OCI-LY3 (cell line): Measurements from ENCODE around the gene RPUSD4.

Experiments used
- CTCF ChIP-seq: fragments of 200-600, 300-600 bp; sonication (generic); IDR thresholded peaks from 2 replicates; pipeline ENCODE4 v1.5.1; 2014; ENCODE audit warnings: antibody characterized with exemption, low read length, low read depth
- EZH2phosphoT487 ChIP-seq: fragments of 200-600 bp; shearing (Covaris generic); IDR thresholded peaks from 2 replicates; pipeline ENCODE4 v1.6.1; 2018; ENCODE audit warnings: antibody characterized with exemption, mixed run types, low read depth

DNA sequence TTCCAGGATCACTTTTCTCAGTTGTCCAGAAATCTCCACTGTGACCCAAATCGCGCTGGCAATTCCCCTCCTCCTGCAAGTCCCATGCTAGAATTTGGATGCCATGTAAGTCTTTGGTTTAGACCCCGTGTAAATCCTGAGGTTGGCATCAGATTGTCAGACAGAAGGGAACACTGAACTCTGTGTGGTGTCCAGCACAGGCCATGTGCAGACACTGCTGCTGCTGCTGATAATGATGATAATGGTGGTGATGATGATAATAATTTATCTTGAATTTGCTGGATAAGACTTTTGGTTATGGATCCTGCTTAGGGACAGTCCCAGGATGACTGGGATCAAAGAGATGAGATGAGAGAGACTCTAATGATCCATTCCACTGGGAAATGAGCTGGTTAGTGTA is 45.0 kb downstream of the RPUSD4 start:
- TF ChIP-seq CTCF (no peak), EZH2phosphoT487 (no peak)
